Pons (tissue), 1 donor: ENCODE data around the gene HLA-DOA.

ENCODE experiments used
- DNase-seq: peaks from one replicate; pipeline ENCODE4 v3.0.0-alpha.2; 2016; ENCODE audit warnings: low spot score

Gene HLA-DOA

DNA sequence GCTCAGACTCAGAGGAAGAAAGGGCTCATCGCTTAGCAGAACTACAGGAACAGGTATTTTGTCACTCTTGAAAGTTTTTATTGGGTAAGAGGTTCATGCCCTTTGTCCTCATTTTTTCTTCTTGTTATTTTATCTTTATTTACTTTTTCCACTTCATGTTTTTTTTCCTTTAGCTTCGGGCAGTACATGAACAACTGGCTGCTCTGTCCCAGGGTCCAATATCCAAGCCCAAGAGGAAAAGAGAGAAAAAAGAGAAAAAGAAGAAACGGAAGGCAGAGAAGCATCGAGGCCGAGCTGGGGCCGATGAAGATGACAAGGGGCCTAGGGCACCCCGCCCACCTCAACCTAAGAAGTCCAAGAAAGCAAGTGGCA lies 31.5 kb downstream of the HLA-DOA start:
- DNase-seq: no peak

- DNase-seq: no peak
These were observed 32.0 kb downstream of the HLA-DOA start for GRCh38 chr6:32977272-32977952.

- no peak for DNase-seq
These were observed 32.9 kb downstream of the HLA-DOA start for GRCh38 chr6:32976334-32977069.

GRCh38 chr6:32975886-32976285 lies 33.5 kb downstream of the HLA-DOA start:
- DNase-seq: no peak

DNA sequence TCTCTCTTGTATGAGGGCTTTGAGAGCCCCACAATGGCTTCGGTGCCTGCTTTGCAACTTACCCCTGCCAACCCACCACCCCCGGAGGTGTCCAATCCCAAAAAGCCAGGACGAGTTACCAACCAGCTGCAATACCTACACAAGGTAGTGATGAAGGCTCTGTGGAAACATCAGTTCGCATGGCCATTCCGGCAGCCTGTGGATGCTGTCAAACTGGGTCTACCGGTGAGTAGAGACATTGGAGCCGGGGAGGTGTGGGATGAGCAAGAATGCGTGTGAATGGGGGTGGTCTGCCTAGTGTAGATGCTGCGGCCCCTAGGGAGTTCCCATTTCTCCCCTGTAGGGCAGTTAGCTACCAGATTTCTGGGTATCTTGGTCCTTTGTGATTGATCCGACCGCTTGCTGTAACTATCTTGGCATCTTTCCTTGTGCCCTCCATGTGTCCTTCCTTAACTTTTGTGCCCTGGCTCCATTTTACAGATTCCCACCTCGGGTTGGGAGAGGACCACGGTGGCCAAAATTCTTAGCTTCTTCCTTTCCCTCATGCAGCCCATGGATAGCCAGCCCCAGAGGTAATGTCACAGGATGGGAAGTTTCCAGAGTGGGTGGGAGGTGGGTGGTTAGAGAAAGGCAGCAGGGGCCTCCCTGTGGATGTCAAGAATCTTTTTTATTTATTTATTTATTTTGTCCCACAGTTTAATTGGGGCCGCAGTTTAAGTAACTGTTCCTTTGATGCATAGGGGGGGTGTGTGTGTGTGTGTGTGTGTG lies 34.7 kb downstream of the HLA-DOA start:
- DNase-seq: no peak

DNA sequence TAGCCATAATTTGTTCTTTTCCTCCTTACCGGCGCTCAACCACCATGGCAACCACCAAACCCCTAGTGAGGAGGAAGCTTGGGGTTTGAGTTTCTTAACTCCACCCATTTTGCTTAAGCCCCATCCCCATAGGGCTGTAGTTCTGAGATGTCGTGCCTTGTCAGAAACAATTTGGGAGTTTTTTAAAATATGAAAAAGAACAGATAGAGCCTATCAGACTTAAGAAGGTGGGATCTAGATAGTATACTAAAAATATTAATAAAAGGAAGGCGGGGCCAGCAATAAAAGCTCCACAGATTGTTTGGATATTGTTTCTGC lies 35.4 kb downstream of the HLA-DOA start:
- DNase-seq: no peak

DNA sequence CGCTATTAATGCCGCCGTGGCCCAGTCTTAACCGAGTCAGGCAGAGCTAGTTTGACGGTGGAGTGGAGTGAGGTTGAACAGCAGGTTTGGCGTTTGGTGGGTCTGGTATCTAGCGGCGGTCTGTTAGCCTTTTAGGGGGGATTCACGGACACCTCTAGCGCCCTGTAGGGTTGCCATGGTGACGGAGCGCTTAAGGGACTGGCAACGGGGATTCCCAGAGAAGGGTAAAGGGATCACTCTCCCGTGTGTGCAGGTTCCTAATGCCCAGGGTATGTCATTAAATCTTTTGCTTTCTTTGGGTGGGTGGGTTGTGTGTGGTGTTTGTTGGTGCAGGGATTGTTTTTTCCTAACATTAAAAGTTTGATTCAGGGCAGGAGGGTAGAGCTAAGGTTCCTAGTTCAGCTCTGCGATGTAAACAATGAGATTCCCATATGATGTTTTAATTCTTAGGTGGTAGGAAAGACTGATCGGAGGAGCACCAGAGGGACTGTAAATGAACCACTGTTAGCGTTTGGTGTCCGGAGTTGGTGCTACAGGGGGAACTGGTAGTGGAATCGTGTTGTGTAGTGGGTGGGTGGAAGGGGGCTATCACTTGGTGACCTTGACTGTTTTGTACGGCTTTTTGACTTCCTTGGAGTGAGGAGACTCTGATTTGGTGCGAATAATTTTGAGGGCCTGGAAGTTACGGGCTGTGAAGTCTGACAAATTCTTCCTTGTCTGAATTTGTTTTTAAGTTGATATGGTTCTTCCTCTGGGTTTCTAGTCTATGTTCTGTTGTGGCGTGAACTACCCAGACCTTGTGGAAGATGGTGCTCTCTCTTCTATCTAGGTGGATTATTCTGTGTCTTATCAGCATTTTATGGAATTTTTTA lies 36.0 kb downstream of the HLA-DOA start:
- peak; percentile 52 for DNase-seq

- no peak for DNase-seq
These were observed 36.8 kb downstream of the HLA-DOA start for GRCh38 chr6:32972353-32973143.

DNA sequence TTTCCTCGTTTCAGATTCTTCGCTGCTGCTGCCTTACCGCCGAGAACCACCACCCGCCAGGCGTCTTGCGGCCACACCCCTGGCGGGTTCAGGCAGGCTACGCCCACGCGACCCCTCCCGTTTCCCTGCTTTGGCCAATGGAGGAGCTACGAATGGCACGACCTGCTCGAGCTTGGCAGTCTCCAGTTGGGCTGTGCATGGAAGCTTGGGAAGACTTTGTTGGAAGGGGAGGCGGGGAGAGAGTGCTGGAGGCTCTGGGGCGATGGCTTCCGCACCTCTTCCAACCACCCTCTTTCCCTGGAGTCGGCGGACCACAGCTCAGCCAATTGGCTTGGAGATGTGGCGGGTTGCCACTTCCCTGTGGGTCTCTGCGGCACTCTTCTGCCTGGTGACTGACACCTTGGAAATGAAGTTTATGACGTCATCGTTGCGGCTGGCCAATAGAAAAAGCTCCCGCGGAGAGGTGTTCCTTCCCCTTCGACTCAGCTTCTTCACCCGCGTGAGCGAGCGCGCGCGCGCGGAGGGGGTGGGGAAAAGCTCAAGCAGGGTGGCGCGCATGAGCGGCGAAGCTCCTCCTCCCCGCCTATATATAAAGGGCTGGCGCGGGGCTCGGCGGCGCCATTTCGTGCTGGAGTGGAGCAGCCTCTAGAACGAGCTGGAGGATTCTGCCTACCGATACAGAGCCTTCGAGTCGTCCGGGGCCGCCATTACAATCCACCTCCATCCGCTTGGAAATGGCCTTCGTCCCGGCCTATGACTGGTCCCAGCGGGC lies 37.6 kb downstream of the HLA-DOA start:
- peak; percentile 100 for DNase-seq

- DNase-seq: no peak
These were observed 38.2 kb downstream of the HLA-DOA start for GRCh38 chr6:32971242-32971580.

DNA sequence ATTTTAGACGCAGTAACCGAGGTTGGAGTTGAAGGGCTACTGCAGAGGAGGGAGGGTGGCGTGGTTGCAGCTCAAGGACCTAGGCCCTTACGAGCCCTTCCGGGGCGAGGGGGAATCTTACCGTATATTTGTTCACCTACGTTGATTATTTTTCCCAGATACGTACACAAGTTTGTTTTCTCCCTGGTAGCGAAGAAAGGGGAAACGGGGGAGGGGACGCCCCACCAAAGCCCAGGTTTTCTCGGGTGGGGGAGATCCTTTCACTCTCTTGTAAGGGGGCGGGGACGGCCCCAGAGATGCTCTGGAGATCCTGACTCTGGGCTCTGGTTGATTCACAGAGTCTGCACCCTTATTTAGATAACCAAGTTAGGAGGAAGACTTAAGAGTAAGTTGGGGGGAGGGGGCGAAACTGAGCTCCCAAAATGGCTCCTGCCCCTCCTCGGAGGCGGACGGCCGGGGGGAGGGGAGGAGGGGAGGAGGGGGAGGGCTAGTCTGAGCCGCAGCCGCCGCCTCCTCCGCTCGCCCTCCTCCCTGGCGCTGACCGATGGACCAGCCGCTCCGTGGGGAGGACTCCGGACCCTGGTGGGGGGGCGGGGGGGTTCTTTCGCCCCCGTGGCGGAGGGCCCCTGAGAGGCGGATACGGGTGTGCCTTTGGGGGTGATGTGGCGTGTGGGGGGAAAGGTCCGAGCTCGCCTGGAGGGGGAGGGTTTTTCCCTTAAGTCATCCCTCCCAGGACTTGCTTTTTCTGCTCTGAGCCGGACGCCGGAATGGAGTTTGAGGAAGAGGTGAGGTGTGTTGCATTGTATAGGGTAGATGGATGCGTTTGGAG lies 38.8 kb downstream of the HLA-DOA start:
- peak; percentile 78 for DNase-seq

GRCh38 chr6:32969685-32970412 lies 39.5 kb downstream of the HLA-DOA start:
- peak; percentile 83 for DNase-seq

GRCh38 chr6:32968867-32969684 lies 40.3 kb downstream of the HLA-DOA start:
- peak; percentile 88 for DNase-seq

GRCh38 chr6:32968093-32968866 lies 41.1 kb downstream of the HLA-DOA start, which contains the start of gene BRD2:
TSS of gene BRD2 (plus strand) at chr6:32968594. CDS start at chr6:32972899, 4,305 bp downstream.
- peak; percentile 99 for DNase-seq

GRCh38 chr6:32967151-32968091 lies 42.0 kb downstream of the HLA-DOA start:
- DNase-seq: peak; percentile 87

- DNase-seq: no peak
These were observed 44.6 kb downstream of the HLA-DOA start for GRCh38 chr6:32964776-32965175.
